Activated naive CD8-positive, alpha-beta T cell (primary cell): Measurements from ENCODE around the gene MGMT.

Experiments
- H3K27ac Mint-ChIP-seq: one replicate; pipeline ENCODE4 v1.8.0; 2021; ENCODE audit warnings: mixed read lengths
- H3K27me3 Mint-ChIP-seq: one replicate; pipeline ENCODE4 v1.8.0; 2021; ENCODE audit warnings: mixed read lengths
- H3K36me3 Mint-ChIP-seq: one replicate; pipeline ENCODE4 v1.8.0; 2021; ENCODE audit warnings: mixed read lengths
- H3K4me1 Mint-ChIP-seq: one replicate; pipeline ENCODE4 v1.8.0; 2021; ENCODE audit warnings: low read depth, mixed read lengths
- H3K4me3 Mint-ChIP-seq: one replicate; pipeline ENCODE4 v1.8.0; 2021; ENCODE audit warnings: mild to moderate bottlenecking, mixed read lengths
- H3K9me3 Mint-ChIP-seq: one replicate; pipeline ENCODE4 v1.8.0; 2021; ENCODE audit warnings: low read depth, mixed read lengths

MGMT gene

DNA sequence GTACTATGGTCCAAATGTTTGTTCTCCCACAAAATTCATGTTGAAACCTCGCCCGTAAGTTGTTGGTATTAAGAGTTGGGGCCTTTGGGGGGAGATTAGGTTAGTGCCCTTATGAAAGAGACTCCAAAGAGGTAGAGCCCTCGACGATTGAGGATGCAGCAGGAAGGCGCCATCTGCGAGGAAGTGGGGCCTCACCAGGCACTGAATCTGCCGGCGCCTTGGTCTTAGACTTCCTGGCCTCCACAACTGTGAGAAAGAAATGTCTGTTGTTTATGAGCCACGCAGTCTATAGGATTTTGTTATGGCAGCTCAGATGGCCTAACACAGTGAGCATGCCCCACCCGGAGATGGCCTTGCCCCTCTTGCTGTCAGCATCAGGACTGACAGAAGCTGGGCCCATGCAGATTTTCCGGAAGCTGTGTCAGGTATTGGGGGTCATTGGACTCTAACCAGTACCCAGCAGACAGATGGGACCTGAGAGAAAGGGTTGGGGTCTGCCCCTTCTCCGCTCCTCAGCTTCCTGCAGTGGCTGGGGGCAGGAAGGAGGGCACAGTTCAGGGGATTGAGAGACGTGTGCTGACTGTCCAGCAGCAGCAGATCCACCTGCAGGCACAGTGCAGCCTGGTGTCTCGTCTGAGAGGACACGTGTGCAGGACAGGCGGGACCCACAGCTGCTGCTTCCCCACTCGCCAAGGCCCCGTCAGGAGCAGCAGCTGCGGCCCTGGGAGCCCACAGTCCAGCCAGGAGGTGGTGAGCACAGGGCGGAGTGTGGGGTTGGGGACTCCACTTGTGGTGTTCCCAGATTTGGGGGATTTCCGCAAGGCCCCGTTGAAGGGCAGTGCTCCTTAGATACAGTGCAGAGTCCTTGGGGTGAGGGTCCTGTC lies 47.8 kb downstream of the MGMT start:
- H3K4me1 Mint-ChIP-seq: peaks cover 18% of the 10 kb centered on the region
- no peak overlapping the region for H3K27ac Mint-ChIP-seq
- peaks cover 6% of the 10 kb centered on the region for H3K9me3 Mint-ChIP-seq
- no peak overlapping the region for H3K4me3 Mint-ChIP-seq
- H3K36me3 Mint-ChIP-seq: peaks cover 25% of the 10 kb centered on the region
- no peaks in the 10 kb centered on the region for H3K27me3 Mint-ChIP-seq

DNA sequence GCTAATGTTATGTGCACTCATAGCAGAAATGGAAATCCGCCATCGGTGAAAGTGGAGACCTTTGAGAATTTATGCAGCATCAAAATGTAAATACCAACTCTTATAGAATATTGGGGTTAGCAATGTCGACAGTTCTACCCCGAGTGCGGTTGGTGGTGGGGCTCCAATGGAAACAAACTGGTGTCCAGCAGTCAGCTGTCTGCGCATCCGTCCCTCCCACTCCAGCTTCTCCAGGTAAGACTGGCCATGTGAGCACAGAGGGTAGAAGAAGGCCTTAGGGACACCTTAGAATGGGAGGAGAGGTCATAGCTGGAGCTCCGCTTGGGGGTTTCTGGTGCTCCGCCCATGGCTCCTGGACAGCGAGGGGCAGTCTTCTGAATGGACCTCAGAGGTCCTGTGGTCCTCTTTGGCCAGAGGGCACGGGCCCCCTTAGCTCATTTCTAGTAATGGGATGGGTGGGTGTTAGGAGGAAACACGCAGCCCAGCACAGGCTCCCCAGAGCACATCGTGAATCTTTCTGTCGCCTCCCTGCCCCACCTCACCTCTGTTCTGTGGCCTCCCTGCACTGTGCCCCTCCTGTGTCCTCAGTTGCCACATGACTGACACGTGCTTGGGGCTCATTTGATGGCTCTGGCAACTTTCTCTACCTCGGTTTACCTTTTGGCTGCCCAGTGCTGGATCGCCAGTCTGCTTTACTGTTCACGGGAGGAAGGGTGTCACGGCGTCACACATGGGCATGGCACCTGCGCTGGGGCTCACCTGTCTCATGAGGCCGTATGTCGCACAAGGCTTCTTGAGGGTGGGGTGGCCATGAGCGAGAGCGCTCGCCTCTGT lies 50.0 kb downstream of the MGMT start:
- H3K27ac Mint-ChIP-seq: no peak overlapping the region
- H3K4me1 Mint-ChIP-seq: peaks cover 13% of the 10 kb centered on the region
- H3K9me3 Mint-ChIP-seq: no peaks in the 10 kb centered on the region
- no peak overlapping the region for H3K4me3 Mint-ChIP-seq
- no peaks in the 10 kb centered on the region for H3K27me3 Mint-ChIP-seq
- H3K36me3 Mint-ChIP-seq: peaks cover 15% of the 10 kb centered on the region

DNA sequence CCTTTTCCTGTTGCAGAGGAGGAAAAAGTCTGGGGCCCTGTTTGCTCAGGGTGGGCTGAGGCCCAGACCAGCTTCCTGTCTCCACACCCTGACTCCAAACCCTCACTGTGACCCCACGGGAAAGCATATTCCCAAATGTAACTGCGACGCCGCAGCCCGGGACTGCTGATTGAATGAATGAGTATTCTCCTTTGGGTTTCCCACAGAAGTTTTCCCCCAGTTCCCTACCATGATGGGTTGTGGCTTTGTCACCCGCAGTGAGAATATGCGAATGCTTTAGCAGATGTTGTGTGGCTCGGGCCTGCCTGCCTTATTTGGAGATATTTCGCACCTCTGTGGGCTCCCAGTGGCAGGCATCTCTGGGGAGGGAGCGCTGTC lies 50.6 kb downstream of the MGMT start:
- Mint-ChIP-seq H3K27me3 (no peaks in the 10 kb centered on the region), H3K36me3 (peaks cover 13% of the 10 kb centered on the region), H3K27ac (no peak overlapping the region), H3K4me1 (peaks cover 13% of the 10 kb centered on the region), H3K9me3 (no peaks in the 10 kb centered on the region), H3K4me3 (no peak overlapping the region)

DNA sequence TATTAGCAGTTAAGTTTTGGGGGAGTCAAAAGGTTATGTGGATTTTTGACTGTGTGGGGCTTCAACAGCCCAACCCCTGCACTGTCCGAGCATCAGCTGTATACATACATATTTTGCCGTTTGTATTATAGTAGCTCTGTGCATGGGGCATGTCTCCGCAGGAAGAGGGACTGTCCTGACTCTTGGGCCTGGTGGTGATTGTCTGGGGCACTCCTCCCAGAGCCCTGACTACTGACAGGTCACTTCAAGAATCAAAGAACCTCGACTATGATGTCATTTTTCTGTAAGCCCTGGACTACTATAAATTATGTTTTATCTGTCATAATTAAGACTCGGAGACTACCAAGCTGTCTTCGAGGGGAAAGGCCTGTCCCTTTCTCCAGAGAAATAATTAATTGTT lies 51.8 kb downstream of the MGMT start:
- Mint-ChIP-seq H3K9me3 (no peaks in the 10 kb centered on the region), H3K27ac (no peak overlapping the region), H3K27me3 (no peaks in the 10 kb centered on the region), H3K4me1 (peaks cover 10% of the 10 kb centered on the region), H3K4me3 (no peak overlapping the region), H3K36me3 (peaks cover 13% of the 10 kb centered on the region)

DNA sequence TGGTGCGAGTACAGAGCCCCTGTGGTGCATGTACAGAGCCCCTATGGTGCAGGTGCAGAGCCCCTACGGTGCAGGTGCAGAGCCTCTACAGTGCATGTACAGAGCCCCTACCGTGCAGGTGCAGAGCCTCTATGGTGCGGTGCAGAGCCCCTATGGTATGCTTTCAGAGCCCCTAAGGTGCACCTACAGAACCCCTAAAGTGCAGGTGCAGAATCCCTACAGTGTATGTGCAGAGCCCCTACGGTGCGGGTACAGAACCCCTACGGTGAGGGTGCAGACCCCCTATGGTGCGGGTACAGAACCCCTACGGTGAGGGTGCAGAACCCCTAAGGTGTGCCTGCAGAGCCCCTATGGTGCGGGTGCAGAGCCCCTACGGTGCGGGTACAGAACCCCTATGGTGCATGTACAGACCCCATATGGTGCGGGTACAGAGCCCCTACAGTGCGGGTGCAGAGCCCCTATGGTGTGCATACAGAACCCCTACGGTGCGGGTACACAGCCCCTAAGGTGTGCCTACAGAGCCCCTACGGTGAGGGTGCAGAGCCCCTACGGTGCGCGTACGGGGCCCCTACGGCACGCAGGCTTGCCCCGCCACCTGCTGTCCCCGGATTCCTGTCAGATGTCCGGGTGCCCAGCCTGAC lies 53.5 kb downstream of the MGMT start:
- Mint-ChIP-seq H3K4me1 (peaks cover 10% of the 10 kb centered on the region), H3K27me3 (no peaks in the 10 kb centered on the region), H3K4me3 (no peak overlapping the region), H3K27ac (no peak overlapping the region), H3K36me3 (peaks cover 10% of the 10 kb centered on the region), H3K9me3 (no peaks in the 10 kb centered on the region)

DNA sequence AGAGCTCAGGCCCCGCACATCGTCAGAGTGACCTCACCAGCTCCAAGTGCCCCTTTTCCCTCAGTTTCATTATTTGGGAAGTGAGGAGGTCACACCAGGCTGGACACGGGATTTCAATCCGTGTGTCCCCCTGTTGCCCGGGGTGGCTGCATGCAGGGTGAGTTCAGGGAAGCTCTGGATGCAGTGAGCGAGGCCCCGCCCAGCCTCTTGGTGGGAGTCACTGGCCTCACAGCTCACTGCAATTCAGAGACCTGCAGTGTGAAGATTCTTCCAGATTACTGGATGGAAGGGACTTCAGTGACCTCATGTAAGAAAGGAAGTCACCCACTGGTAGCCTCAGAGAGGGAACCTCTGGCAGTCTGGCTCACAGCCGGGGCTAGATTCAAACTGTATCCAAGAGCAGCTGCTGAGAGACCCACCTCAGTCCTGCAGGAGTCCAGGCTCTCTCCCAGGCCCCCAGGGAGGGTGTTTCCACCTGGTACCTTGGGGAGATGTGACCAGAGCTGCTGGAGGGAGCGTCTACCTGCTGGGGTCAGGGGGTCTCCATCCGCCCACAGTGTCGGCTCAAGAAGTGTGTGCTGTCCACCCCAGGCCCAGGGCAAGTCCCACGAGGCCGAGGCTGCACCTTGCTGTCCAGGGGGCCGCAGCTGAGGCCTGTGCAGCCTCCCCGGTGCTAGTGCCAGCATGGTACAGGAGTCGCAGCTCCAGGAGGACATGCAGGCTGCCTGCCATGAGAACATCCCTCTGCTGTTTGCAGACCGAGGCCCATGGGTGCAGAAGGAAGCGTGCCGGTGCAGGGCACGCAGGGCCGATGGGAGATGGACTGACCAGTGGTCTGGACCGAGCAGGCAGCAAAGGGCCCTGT lies 54.4 kb downstream of the MGMT start:
- Mint-ChIP-seq H3K9me3 (no peaks in the 10 kb centered on the region), H3K27me3 (no peaks in the 10 kb centered on the region)

DNA sequence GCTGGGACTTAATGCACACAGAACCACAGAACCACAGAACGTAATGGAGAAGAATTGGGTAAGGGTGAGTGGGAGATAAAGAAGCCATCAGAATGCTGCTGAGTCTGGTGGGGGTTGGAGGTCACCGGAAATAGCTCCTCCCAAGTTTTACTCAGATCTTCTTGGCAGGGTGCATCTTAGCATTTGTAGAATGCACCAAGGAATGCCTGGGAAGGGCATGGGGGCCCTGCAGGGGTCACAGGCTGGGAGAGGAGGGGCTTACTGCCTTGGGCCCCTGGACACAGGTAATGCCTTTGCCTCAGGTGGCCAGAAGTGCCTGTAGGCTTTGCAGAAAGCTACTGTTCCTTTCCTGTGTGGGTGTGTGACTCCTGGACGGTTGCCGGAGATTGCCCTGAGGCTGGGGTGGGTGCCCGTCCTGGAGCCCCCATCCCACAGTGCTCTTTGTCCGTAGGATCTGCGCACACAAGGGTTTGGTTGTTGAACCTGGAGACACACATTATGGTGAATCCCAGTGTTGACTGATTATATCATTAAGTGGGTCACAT lies 55.1 kb downstream of the MGMT start:
- no peak overlapping the region for H3K4me3 Mint-ChIP-seq
- H3K27me3 Mint-ChIP-seq: no peaks in the 10 kb centered on the region
- no peak overlapping the region for H3K27ac Mint-ChIP-seq
- H3K36me3 Mint-ChIP-seq: peaks cover 10% of the 10 kb centered on the region
- H3K4me1 Mint-ChIP-seq: peaks cover 7% of the 10 kb centered on the region
- H3K9me3 Mint-ChIP-seq: no peaks in the 10 kb centered on the region

More for the DNA sequence above, 54.4 kb downstream of the MGMT start:
- Mint-ChIP-seq H3K27ac (no peak overlapping the region), H3K4me1 (peaks cover 7% of the 10 kb centered on the region), H3K36me3 (peaks cover 10% of the 10 kb centered on the region), H3K4me3 (no peak overlapping the region)

DNA sequence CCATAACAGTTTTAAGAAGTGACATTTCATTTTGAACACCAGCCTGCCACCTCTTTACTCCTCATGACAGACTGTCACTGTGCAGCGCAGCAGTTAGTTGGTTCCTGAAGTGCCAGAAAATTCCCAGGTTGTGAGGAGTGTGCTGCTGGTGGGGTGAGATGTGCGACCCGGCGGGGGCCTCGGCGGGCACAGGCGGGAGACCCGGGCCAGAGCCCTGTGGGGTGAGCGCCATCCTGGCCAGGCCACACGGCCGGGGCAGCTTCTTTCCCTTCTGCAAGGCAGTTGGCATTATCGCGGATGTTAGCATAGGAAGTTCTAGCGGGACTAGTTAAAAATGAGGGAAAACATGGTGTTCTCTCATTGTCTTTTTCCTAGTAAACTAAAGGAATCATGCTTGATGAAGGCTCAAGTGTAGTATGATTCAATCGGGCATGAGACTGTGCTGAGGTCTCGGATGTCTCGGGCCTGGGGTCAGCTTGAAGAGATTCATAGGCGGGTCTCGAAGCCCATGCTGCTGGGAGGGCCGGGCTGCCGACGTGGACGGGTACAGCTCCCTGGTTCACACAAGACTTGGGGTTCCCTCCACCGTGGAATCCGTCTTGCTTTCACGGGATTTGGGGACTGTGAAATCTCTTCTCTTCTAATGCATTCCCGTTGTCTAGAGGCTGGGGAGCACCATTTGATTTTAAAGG lies 56.1 kb downstream of the MGMT start:
- H3K4me3 Mint-ChIP-seq: no peak overlapping the region

DNA sequence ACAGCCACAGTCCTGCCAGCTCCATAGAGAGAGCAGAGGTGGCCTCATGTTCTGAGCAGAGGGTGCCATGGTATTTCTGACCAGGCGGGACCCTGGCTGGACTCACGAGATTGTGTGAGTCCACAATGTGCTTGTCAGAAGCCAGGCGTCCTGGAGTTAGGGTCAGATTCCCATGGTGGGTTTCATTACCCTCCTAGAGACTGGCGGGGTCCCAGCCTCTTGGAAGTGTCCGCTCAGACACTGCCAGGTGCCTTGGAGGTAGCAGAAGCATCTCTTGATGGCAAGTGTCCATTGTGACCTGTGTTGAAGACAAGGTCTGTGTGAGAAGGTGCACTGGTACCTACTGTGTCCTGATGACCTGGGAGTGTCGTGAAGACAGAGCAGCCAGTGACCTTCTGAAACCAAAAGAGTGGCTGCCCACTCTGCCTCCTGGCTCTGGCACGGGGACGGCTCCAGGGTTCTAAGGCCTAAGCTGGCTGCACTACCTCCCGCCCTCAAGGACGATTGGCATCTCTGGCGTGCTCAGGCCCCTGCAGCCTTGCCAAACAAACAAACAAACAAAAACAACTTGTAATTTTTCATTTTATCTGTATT lies 56.8 kb downstream of the MGMT start:
- Mint-ChIP-seq H3K9me3 (no peaks in the 10 kb centered on the region), H3K4me3 (no peak overlapping the region), H3K27ac (no peak overlapping the region), H3K36me3 (peaks cover 19% of the 10 kb centered on the region), H3K4me1 (peaks cover 2% of the 10 kb centered on the region), H3K27me3 (no peaks in the 10 kb centered on the region)

More for the DNA sequence above, 56.1 kb downstream of the MGMT start:
- Mint-ChIP-seq H3K4me1 (peaks cover 2% of the 10 kb centered on the region), H3K36me3 (peaks cover 15% of the 10 kb centered on the region), H3K27ac (no peak overlapping the region), H3K9me3 (no peaks in the 10 kb centered on the region), H3K27me3 (no peaks in the 10 kb centered on the region)

DNA sequence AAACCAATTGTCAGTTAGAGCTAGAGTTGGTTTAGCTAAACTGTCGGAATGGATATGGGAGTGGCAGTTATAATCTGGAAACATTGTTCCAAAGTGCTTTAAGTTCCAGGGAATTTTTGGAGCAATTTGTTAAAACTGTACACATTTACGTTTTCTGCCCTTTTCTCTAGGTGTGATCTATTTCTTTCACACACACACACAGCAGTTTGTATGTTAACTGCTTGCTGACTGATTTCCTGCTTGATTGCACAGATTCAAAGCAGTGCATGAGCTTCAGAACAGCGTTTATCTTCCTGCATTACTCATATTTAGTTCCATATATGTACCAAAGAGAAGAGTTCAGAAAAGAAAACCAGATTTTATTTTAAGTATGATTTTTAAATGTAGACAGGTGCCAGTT lies 57.9 kb downstream of the MGMT start:
- Mint-ChIP-seq H3K36me3 (peaks cover 20% of the 10 kb centered on the region), H3K27me3 (no peaks in the 10 kb centered on the region), H3K9me3 (no peaks in the 10 kb centered on the region), H3K4me1 (peaks cover 2% of the 10 kb centered on the region), H3K27ac (no peak overlapping the region), H3K4me3 (no peak overlapping the region)

DNA sequence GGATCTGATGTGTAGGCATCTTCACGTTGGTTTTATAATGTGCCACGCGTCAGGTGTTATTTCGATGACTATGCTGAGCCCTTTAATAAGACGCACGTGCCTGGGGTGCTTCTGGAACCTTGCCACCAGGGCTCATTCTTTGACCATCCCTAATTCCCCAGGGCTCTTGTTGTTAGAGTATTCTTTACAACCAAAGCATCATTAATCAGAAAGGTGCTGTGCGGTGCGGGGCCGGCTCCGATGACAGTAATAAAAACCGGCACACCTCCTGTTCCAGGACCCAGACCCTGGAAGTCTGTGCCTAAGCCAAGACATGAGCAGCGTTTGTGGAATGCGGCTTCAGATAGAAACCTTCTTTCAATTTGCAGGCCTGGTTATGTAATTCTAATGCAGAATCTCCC lies 58.4 kb downstream of the MGMT start:
- H3K4me1 Mint-ChIP-seq: peaks cover 2% of the 10 kb centered on the region
- no peak overlapping the region for H3K4me3 Mint-ChIP-seq
- no peaks in the 10 kb centered on the region for H3K9me3 Mint-ChIP-seq
- H3K27ac Mint-ChIP-seq: no peak overlapping the region
- no peaks in the 10 kb centered on the region for H3K27me3 Mint-ChIP-seq
- H3K36me3 Mint-ChIP-seq: peaks cover 21% of the 10 kb centered on the region

DNA sequence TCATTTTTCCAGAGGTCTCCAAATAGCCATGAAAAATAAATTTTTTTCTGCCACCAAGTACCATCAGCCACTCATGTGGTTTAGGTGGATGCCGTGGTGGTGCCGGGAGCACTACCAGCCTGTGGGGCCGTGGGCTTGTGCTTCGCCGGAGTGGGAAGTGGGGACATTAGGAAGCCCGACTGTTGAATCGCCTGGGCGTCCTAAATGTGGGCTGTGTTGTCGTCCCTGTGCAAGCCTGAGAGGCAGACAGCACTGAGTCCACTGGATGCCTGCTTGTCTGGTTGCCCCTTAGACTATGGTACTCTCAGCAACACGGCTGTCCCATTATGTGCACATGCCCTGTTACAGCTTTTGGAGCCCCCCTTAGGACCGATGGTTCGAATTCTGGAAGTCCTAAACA lies 59.9 kb downstream of the MGMT start:
- peaks cover 19% of the 10 kb centered on the region for H3K36me3 Mint-ChIP-seq
- no peak overlapping the region for H3K4me3 Mint-ChIP-seq
- peaks cover 2% of the 10 kb centered on the region for H3K4me1 Mint-ChIP-seq
- no peaks in the 10 kb centered on the region for H3K9me3 Mint-ChIP-seq
- H3K27me3 Mint-ChIP-seq: no peaks in the 10 kb centered on the region
- no peak overlapping the region for H3K27ac Mint-ChIP-seq

DNA sequence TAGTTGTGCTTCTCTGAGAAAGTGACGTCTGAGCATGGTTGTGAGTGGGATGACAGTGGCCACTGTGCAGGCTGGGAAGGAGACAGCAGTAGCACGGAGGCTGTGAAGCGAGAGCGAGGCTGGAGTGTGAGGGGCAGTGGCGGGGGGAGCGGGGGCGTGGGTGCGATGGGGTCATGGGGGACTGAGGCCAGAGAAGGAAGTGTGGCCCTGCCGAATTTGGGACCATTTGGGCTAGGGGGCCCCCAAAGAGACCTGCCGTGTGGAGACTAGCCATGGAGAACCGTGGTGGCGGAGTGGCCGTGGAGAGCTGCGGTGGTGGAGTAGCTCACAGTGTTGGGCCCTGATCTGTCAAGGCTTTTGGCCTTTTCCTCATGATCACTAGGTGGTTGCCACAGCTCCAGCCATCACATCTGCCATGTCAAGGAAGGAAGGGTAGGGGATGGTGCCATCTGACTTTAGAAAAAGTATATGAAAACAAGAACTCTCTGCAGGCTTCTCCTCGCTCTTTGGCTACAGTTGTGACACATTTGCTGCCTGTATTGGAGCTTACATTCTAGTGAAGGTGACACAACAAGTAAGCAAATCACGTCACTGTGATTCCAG lies 61.4 kb downstream of the MGMT start:
- Mint-ChIP-seq H3K9me3 (no peaks in the 10 kb centered on the region), H3K27me3 (no peaks in the 10 kb centered on the region), H3K4me1 (peaks cover 5% of the 10 kb centered on the region)

More for the DNA sequence above, 61.4 kb downstream of the MGMT start:
- Mint-ChIP-seq H3K36me3 (peaks cover 14% of the 10 kb centered on the region), H3K4me3 (no peak overlapping the region), H3K27ac (no peak overlapping the region)
